C4-2B (cell line): Measurements from ENCODE around the gene HSF5.

ENCODE experiments used
- ZFX ChIP-seq: fragments of 450-650 bp; IDR thresholded peaks from 2 replicates; pipeline ENCODE4 v1.6.1; 2017
- TF ChIP-seq, protein P1 (sequence below): fragments of 450-650 bp; conservative IDR thresholded peaks from 2 replicates; pipeline ENCODE4 v1.5.1; 2017; ENCODE audit warnings: mild to moderate bottlenecking

DNA sequence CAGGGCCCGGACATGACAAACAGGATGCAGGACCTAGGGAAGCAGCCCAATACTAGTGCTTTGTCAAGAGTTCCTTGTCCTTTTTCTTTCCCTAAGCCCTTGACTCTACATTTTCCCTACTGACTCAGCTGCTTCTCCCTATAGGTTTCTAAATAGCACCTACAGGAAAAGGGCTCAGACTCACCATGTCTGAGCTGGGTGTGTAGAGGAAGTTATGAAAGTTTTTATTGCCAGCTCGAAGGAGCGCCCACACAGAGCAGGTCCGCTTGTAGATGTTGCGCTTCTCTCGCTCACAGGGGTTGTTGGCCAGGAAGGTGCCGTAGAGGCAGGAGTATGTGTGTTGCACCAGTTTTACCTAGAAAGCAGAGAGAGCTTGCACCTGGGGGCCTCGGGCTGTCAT lies 15.7 kb upstream of the HSF5 start:
- TF ChIP-seq, protein P1, sequence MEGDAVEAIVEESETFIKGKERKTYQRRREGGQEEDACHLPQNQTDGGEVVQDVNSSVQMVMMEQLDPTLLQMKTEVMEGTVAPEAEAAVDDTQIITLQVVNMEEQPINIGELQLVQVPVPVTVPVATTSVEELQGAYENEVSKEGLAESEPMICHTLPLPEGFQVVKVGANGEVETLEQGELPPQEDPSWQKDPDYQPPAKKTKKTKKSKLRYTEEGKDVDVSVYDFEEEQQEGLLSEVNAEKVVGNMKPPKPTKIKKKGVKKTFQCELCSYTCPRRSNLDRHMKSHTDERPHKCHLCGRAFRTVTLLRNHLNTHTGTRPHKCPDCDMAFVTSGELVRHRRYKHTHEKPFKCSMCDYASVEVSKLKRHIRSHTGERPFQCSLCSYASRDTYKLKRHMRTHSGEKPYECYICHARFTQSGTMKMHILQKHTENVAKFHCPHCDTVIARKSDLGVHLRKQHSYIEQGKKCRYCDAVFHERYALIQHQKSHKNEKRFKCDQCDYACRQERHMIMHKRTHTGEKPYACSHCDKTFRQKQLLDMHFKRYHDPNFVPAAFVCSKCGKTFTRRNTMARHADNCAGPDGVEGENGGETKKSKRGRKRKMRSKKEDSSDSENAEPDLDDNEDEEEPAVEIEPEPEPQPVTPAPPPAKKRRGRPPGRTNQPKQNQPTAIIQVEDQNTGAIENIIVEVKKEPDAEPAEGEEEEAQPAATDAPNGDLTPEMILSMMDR = no peak
- no peak for TF ChIP-seq ZFX
